Measurements from ENCODE around the gene NF1. TPM values are rescaled to one million over a fixed set of nuclear protein-coding genes. Genes with fewer than 3 reads are reported as not detected.
"Not testable (repeated sequence)": the region's sequence is repeated elsewhere in the genome, so short reads cannot be mapped to it uniquely, and the experiment has no call there.

NF1 gene
- total RNA-seq, 2 experiments from 2014 or later: 22.1 to 28.6 TPM

DNA sequence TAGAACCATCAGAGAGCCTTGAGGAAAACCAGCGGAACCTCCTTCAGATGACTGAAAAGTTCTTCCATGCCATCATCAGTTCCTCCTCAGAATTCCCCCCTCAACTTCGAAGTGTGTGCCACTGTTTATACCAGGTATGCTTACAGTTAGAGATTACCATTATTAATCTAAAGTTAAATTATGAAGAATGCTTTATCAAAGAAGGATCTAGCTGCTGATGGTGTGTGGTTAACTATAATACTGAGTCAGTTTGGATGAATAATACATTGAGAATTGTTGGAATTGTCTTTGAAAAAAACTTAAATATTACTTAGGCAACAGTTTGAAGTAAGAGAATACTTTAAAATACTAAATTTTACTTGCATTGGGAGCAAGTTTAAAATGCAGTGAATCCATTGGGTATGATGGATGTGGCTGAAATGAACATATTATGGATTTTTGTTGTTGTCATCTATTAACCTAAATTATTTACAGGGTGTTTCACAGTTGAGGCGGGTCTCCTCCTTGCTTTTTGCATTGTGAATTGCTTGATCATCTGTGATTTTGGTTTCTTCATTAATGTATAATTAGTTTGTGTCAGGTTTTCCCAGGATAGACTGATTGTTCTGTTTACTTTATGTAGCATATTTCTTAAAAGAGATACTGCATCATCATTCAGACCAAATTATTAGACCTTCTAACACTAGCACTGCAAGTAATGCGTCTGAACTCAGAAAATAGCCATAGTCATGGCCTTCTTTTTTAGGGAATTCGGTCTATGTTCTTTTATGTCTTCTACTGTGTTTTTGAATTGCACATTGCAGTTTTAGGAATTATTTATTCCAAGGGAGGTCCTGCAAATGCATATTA is 154.4 kb downstream of the NF1 start:
- H3K36me3 Mint-ChIP-seq: no peaks in the 10 kb centered on the region
- DNase-seq (no peak), ATAC-seq (no peak)
- no peaks in the 10 kb centered on the region for H3K9me3 Mint-ChIP-seq (ENCODE audit: low read depth)
- no peak overlapping the region for H3K27ac Mint-ChIP-seq
- no peak overlapping the region for H3K4me3 Mint-ChIP-seq
- H3K4me1 Mint-ChIP-seq: peaks cover 2% of the 10 kb centered on the region
- CTCF ChIA-PET: no interaction called here
- no peaks in the 10 kb centered on the region for H3K27me3 Mint-ChIP-seq

DNA sequence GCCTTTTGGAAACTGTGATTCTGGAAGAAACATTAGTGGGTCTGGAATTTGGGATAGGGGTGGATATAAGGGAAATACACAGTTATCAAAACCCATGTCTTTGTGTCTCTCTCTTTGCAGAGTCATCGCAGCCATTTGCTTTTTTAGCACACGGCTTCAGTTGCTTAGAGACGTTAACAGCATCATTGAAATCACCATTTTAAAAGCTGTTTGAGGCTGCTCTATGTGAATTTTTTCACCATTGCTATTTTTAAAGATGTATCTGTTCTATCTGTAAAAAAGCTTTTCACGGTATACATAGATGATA is 155.0 kb downstream of the NF1 start:
- CTCF ChIA-PET: no interaction called here
- Mint-ChIP-seq H3K4me1 (peaks cover 2% of the 10 kb centered on the region), H3K4me3 (no peak overlapping the region), H3K27me3 (no peaks in the 10 kb centered on the region), H3K9me3 (ENCODE audit: low read depth) (no peaks in the 10 kb centered on the region), H3K27ac (no peak overlapping the region), H3K36me3 (no peaks in the 10 kb centered on the region)
- DNase-seq (no peak), ATAC-seq (no peak)

- Mint-ChIP-seq H3K27me3 (no peaks in the 10 kb centered on the region), H3K36me3 (no peaks in the 10 kb centered on the region), H3K9me3 (ENCODE audit: low read depth) (no peaks in the 10 kb centered on the region), H3K27ac (no peak overlapping the region), H3K4me1 (peaks cover 2% of the 10 kb centered on the region), H3K4me3 (no peak overlapping the region)
- no peak for DNase-seq
- CTCF ChIA-PET: interaction anchor here (1.1 kb wide), 1 partner anchor 139 kb away, joined by 3 read pairs; no protein-coding TSS in a partner anchor
- no peak for ATAC-seq
Observed at GRCh38 chr17:31250229-31250628, 155.5 kb downstream of the NF1 start.

DNA sequence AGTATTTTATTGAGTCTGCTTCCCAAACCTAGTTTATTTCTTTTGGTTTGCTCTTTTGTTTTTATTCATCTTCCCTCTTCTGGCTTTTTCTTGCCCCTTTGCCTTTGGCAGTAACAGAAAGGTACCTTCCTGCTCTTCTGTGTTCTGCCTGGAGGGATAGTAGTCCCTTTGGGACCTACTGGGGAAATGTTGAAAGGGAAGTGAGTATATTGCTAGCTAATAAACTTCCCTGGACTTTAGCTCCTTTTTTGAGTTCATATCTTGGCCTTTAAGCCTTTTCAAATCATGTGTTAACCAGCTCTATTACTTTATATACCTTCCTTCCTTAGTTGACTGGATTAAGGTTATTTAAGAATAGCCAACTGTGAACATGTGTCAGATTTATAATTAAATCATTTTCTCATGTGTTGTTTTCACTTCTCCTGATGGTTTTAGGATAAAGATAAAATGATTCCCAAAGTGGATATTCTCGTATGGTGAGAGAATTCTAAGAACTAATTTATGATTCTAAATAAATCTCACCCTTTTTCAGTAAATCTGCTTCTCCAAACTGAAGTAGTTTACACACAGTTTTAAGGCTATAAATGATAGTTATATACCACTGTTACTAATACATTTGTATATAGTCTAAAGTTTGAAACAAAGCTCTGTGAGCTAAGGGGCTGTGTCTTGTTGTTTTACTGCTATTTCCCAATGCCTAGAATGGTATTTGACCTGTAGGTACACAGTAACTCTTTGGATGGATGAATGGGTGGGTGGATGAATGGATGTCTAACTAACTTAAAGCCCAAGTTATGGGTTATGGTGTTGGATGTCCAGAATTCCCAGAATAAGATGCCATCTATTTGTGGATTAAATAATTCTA is 156.6 kb downstream of the NF1 start:
- no peaks in the 10 kb centered on the region for H3K36me3 Mint-ChIP-seq
- H3K27ac Mint-ChIP-seq: no peak overlapping the region
- no peak overlapping the region for H3K4me3 Mint-ChIP-seq
- no peak for DNase-seq
- no peaks in the 10 kb centered on the region for H3K9me3 Mint-ChIP-seq (ENCODE audit: low read depth)
- H3K4me1 Mint-ChIP-seq: peaks cover 2% of the 10 kb centered on the region
- H3K27me3 Mint-ChIP-seq: no peaks in the 10 kb centered on the region
- CTCF ChIA-PET: interaction anchor here (1.0 to 1.7 kb wide), 4 partner anchors 10 to 138 kb away, joined by 3 to 5 read pairs (median 4); no protein-coding TSS in a partner anchor
- no peak for ATAC-seq

DNA sequence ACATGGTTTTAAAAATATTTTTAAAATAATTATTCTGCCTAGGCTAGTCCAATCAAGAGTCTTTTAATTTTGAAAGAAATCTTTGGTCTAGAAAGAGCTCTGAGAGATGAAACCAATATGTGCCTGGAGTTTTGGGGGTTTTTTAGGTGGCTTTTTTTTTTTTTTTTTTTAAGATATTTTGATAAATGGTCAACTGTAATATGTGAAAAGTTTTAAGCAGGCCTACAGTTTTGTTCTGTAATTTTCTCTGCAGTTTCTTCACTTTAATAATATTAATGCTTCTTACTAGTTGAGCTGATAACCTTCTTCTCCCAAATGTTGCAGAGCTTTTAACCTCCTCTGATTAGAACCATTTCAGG is 157.2 kb downstream of the NF1 start:
- CTCF ChIA-PET: interaction anchor here (1.0 to 1.7 kb wide), 3 partner anchors 9 to 124 kb away, joined by 3 to 5 read pairs (median 4); no protein-coding TSS in a partner anchor
- no peaks in the 10 kb centered on the region for H3K9me3 Mint-ChIP-seq (ENCODE audit: low read depth)
- H3K27ac Mint-ChIP-seq: no peak overlapping the region
- DNase-seq (no peak), ATAC-seq (no peak)
- H3K27me3 Mint-ChIP-seq: no peaks in the 10 kb centered on the region
- H3K4me3 Mint-ChIP-seq: no peak overlapping the region
- H3K4me1 Mint-ChIP-seq: peaks cover 2% of the 10 kb centered on the region
- H3K36me3 Mint-ChIP-seq: no peaks in the 10 kb centered on the region

GRCh38 chr17:31252741-31253140 is 158.0 kb downstream of the NF1 start:
- DNase-seq (no peak), ATAC-seq (no peak)
- H3K9me3 Mint-ChIP-seq (ENCODE audit: low read depth): no peaks in the 10 kb centered on the region
- H3K4me1 Mint-ChIP-seq: peaks cover 2% of the 10 kb centered on the region
- CTCF ChIA-PET: no interaction called here
- H3K27me3 Mint-ChIP-seq: no peaks in the 10 kb centered on the region
- H3K27ac Mint-ChIP-seq: no peak overlapping the region
- H3K4me3 Mint-ChIP-seq: no peak overlapping the region
- no peaks in the 10 kb centered on the region for H3K36me3 Mint-ChIP-seq

DNA sequence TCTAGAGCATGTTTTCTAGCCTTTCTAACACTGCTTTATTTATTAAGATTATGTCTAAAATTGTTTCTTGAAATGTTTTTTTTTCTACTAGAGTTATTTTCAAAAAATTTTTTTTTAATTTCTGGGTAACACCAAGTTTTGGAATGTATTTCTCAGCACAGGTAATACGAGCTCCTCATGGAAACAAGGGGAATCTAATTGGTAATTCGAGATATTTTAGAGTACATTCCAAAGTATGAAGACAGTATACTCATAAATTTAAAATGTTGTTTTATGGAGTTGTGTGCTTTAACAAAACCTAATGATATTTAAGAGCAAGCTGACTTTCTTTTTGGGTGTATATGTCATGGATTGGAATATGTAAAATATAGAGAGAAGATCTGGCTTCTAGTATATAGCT is 159.9 kb downstream of the NF1 start:
- DNase-seq: no peak
- no peak overlapping the region for H3K4me3 Mint-ChIP-seq
- peaks cover 2% of the 10 kb centered on the region for H3K4me1 Mint-ChIP-seq
- H3K36me3 Mint-ChIP-seq: no peaks in the 10 kb centered on the region
- no peak overlapping the region for H3K27ac Mint-ChIP-seq
- no peak for ATAC-seq
- no peaks in the 10 kb centered on the region for H3K9me3 Mint-ChIP-seq (ENCODE audit: low read depth)
- CTCF ChIA-PET: interaction anchor here (1.4 to 1.6 kb wide), 2 partner anchors 89 to 135 kb away, joined by 3 read pairs; no protein-coding TSS in a partner anchor
- no peaks in the 10 kb centered on the region for H3K27me3 Mint-ChIP-seq

- H3K4me1 Mint-ChIP-seq: no peaks in the 10 kb centered on the region
- ATAC-seq (no peak), DNase-seq (no peak)
- H3K9me3 Mint-ChIP-seq (ENCODE audit: low read depth): no peaks in the 10 kb centered on the region
- CTCF ChIA-PET: interaction anchor here (0.7 kb wide), 1 partner anchor 42 kb away, joined by 3 read pairs; no protein-coding TSS in a partner anchor
- H3K36me3 Mint-ChIP-seq: peaks cover 6% of the 10 kb centered on the region
- no peak overlapping the region for H3K4me3 Mint-ChIP-seq
- no peak overlapping the region for H3K27ac Mint-ChIP-seq
- no peaks in the 10 kb centered on the region for H3K27me3 Mint-ChIP-seq
Observed at GRCh38 chr17:31256936-31257335, 162.2 kb downstream of the NF1 start.

GRCh38 chr17:31260151-31260550 is 165.4 kb downstream of the NF1 start:
- Mint-ChIP-seq H3K27me3 (no peaks in the 10 kb centered on the region), H3K4me1 (no peaks in the 10 kb centered on the region), H3K9me3 (ENCODE audit: low read depth) (no peaks in the 10 kb centered on the region), H3K4me3 (no peak overlapping the region), H3K36me3 (peaks cover 9% of the 10 kb centered on the region), H3K27ac (no peak overlapping the region)
- no peak for ATAC-seq
- CTCF ChIA-PET: no interaction called here
- no peak for DNase-seq

DNA sequence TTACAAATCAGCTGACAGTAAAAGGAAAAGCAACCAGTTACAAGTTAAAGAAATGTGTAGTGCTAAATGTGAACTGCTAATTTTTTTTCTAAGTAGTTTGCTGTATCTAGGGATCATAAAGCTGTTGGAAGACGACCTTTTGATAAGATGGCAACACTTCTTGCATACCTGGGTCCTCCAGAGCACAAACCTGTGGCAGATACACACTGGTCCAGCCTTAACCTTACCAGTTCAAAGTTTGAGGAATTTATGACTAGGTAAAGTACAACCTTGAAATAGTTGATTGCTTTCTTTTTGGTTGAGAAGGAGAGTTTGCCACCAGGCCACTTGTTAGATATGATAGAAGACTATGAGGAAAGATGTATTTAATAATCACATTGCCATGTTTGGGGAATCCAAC is 166.8 kb downstream of the NF1 start:
- Mint-ChIP-seq H3K4me3 (no peak overlapping the region), H3K27me3 (no peaks in the 10 kb centered on the region), H3K36me3 (peaks cover 13% of the 10 kb centered on the region), H3K9me3 (ENCODE audit: low read depth) (no peaks in the 10 kb centered on the region), H3K27ac (no peak overlapping the region), H3K4me1 (no peaks in the 10 kb centered on the region)
- ATAC-seq (no peak), DNase-seq (no peak)
- CTCF ChIA-PET: interaction anchor here (1.2 kb wide), 1 partner anchor 10 kb away, joined by 4 read pairs; no protein-coding TSS in a partner anchor

GRCh38 chr17:31262923-31263322 is 168.1 kb downstream of the NF1 start:
- H3K27me3 Mint-ChIP-seq, H3K4me1 Mint-ChIP-seq: not testable (repeated sequence)

DNA sequence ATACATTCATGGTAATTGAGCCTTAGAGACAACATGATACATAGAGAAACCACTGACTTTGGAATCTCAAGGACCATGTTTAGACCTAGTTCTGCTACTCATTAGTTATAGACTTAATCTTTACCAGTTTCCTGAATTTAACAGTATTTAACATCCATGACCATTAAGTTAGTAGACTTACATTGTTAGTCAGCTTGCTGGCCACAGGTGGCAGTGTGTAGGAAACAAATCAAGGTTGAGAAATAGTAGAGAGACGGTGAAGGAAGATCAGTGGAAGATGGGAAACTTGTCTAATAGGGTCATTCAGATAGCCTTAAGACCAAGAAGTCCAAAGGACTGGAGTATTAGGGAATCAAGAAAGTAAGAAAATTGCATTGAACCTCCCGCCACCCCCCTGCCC is 171.3 kb downstream of the NF1 start:
- CTCF ChIA-PET: interaction anchor here (1.2 to 1.4 kb wide), 2 partner anchors 12 to 107 kb away, joined by 4 to 5 read pairs; no protein-coding TSS in a partner anchor
- DNase-seq: no peak

More at GRCh38 chr17:31262923-31263322, 168.1 kb downstream of the NF1 start:
- CTCF ChIA-PET; DNase-seq; H3K9me3 Mint-ChIP-seq (ENCODE audit: low read depth); ATAC-seq; H3K27ac Mint-ChIP-seq; H3K4me3 Mint-ChIP-seq: not testable (repeated sequence)
- H3K36me3 Mint-ChIP-seq: peaks cover 16% of the 10 kb centered on the region

DNA sequence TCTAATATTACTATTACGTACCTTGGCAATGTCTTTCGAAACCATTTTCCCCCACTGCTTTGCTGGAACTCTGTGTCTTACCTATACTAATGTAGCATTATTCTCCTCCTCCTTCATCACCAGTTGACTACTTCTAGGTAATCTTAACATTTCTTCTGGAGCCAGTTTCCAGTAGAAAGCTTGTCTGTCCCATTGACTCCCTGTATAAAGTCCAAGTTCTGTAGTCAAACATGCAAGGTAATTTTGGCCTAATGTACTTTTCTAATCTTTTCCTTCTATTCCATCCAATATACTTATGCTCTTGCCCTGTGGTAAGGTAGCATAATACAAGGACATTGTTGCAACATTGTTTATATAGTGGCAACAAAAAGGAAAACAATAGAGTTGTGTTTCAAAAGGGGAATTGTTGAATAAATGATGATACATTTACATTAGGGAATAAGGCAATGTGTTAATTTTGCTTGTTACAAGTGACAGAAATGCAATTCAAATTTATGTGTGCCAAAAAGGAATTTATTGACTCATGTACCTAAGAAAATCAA is 174.3 kb downstream of the NF1 start:
- DNase-seq (no peak), ATAC-seq (no peak)
- CTCF ChIA-PET: interaction anchor here (1.2 kb wide), 1 partner anchor 53 kb away, joined by 4 read pairs; no protein-coding TSS in a partner anchor
- no peaks in the 10 kb centered on the region for H3K4me1 Mint-ChIP-seq
- H3K36me3 Mint-ChIP-seq: peaks cover 20% of the 10 kb centered on the region
- H3K27ac Mint-ChIP-seq: no peak overlapping the region
- H3K9me3 Mint-ChIP-seq (ENCODE audit: low read depth): no peaks in the 10 kb centered on the region
- no peaks in the 10 kb centered on the region for H3K27me3 Mint-ChIP-seq
- H3K4me3 Mint-ChIP-seq: no peak overlapping the region

More for the DNA sequence above, 171.3 kb downstream of the NF1 start:
- Mint-ChIP-seq H3K36me3 (peaks cover 18% of the 10 kb centered on the region), H3K27me3 (no peaks in the 10 kb centered on the region), H3K9me3 (ENCODE audit: low read depth) (no peaks in the 10 kb centered on the region), H3K4me3 (no peak overlapping the region), H3K4me1 (no peaks in the 10 kb centered on the region), H3K27ac (no peak overlapping the region)
- no peak for ATAC-seq
